ENCODE results near the gene ARHGAP6. TPM values are rescaled to one million over a fixed set of nuclear protein-coding genes. Genes with fewer than 3 reads are reported as not detected.

The ARHGAP6 gene
- total RNA-seq, 1 experiment from 2014 or later = 0.10 TPM

GRCh38 chrX:11395859-11396258, 269.9 kb downstream of the ARHGAP6 start (continued):
- TF ChIP-seq, protein P1, sequence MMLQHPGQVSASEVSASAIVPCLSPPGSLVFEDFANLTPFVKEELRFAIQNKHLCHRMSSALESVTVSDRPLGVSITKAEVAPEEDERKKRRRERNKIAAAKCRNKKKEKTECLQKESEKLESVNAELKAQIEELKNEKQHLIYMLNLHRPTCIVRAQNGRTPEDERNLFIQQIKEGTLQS (IDR thresholded peaks at IDR 0.05) = no peak

- no peak overlapping the region for H2AFZ ChIP-seq (ENCODE audit: low read depth, low read length, poor library complexity, severe bottlenecking)
- BruUV-seq (replicated peaks) = no TSS peak
- no peak overlapping the region for H3K4me2 ChIP-seq (ENCODE audit: low read length)
- ATAC-seq (no peak), DNase-seq (ENCODE audit: low read depth, low spot score) (no peak)
- H3K36me3 ChIP-seq (ENCODE audit: control insufficient read depth in 1 of 2, insufficient read depth in 2 of 2, low read length in 2 of 2) = no peaks in the 10 kb centered on the region
- intact Hi-C loops (cut with micrococcal nuclease) = no loop called here
- no peaks in the 10 kb centered on the region for H3K9me3 ChIP-seq (ENCODE audit: control insufficient read depth in 1 of 2, insufficient read depth in 1 of 2, low read depth in 1 of 2, low read length in 2 of 2)
- no peaks in the 10 kb centered on the region for H4K20me1 ChIP-seq (ENCODE audit: insufficient read depth)
- no peaks in the 10 kb centered on the region for H3K4me1 ChIP-seq (ENCODE audit: control insufficient read depth in 1 of 2, insufficient read depth in 2 of 2, low read length in 2 of 2)
- H3K27me3 ChIP-seq (ENCODE audit: insufficient read depth, low read length) = no peaks in the 10 kb centered on the region
- H3K4me3 ChIP-seq (replicated peaks in 1 of 2; ENCODE audit: low read depth in 1 of 2, low read length in 2 of 2) = no peak overlapping the region
- TF ChIP-seq POLR2AphosphoS5 (IDR thresholded peaks at IDR 0.05; ENCODE audit: low read depth, low read length) (no peak), CEBPB (IDR thresholded peaks at IDR 0.05; ENCODE audit: low read depth) (no peak), POLR2A (IDR thresholded peaks at IDR 0.05; ENCODE audit: borderline replicate concordance, extremely low read depth, insufficient read depth, insufficient read length) (no peak), SP1 (IDR thresholded peaks at IDR 0.05; ENCODE audit: low read depth) (no peak), FOSL1 (IDR thresholded peaks at IDR 0.05; ENCODE audit: low read depth) (no peak), SIN3A (IDR thresholded peaks at IDR 0.05; ENCODE audit: low read depth) (no peak), ZFX (IDR thresholded peaks at IDR 0.05) (no peak)
- no peaks in the 10 kb centered on the region for H3K79me2 ChIP-seq (ENCODE audit: insufficient read depth, low read length)
- no peaks in the 10 kb centered on the region for H3K9me2 ChIP-seq (ENCODE audit: insufficient read depth)
- ChIA-PET POLR2A (no interaction called here), CTCF (no interaction called here), RAD21 (ENCODE audit: low non-redundant PET in 1 of 2, low total read pairs in 2 of 2, uncharacterized antibody in 2 of 2, unreplicated experiment in 2 of 2) (no interaction called here)
- H3K9ac ChIP-seq (ENCODE audit: low read length) = no peak overlapping the region
- H3K27ac ChIP-seq (ENCODE audit: low read depth, low read length) = no peak overlapping the region
Observed at GRCh38 chrX:11393949-11394654, 271.6 kb downstream of the ARHGAP6 start.

- H4K20me1 ChIP-seq (ENCODE audit: insufficient read depth) = no peaks in the 10 kb centered on the region
- H3K4me1 ChIP-seq (ENCODE audit: control insufficient read depth in 1 of 2, insufficient read depth in 2 of 2, low read length in 2 of 2) = no peaks in the 10 kb centered on the region
- H3K4me2 ChIP-seq (ENCODE audit: low read length) = no peak overlapping the region
- no TSS peak for BruUV-seq (replicated peaks)
- ChIA-PET CTCF (no interaction called here), POLR2A (no interaction called here), RAD21 (ENCODE audit: low non-redundant PET in 1 of 2, low total read pairs in 2 of 2, uncharacterized antibody in 2 of 2, unreplicated experiment in 2 of 2) (no interaction called here)
- DNase-seq (ENCODE audit: low read depth, low spot score) (no peak), ATAC-seq (no peak)
- no peaks in the 10 kb centered on the region for H3K9me3 ChIP-seq (ENCODE audit: control insufficient read depth in 1 of 2, insufficient read depth in 1 of 2, low read depth in 1 of 2, low read length in 2 of 2)
- H3K36me3 ChIP-seq (ENCODE audit: control insufficient read depth in 1 of 2, insufficient read depth in 2 of 2, low read length in 2 of 2) = no peaks in the 10 kb centered on the region
- intact Hi-C loops (cut with micrococcal nuclease) = no loop called here
- no peak overlapping the region for H3K9ac ChIP-seq (ENCODE audit: low read length)
- no peaks in the 10 kb centered on the region for H3K27me3 ChIP-seq (ENCODE audit: insufficient read depth, low read length)
- H3K79me2 ChIP-seq (ENCODE audit: insufficient read depth, low read length) = no peaks in the 10 kb centered on the region
- H3K27ac ChIP-seq (ENCODE audit: low read depth, low read length) = no peak overlapping the region
- H2AFZ ChIP-seq (ENCODE audit: low read depth, low read length, poor library complexity, severe bottlenecking) = no peak overlapping the region
- H3K4me3 ChIP-seq (replicated peaks in 1 of 2; ENCODE audit: low read depth in 1 of 2, low read length in 2 of 2) = no peak overlapping the region
- no peaks in the 10 kb centered on the region for H3K9me2 ChIP-seq (ENCODE audit: insufficient read depth)
- TF ChIP-seq CEBPB (IDR thresholded peaks at IDR 0.05; ENCODE audit: low read depth) (no peak), EZH2 (IDR thresholded peaks at IDR 0.05) (no peak), SRF (IDR thresholded peaks at IDR 0.05; ENCODE audit: low read depth) (no peak), EGR1 (IDR thresholded peaks at IDR 0.05; ENCODE audit: low read depth) (no peak), FOSL1 (IDR thresholded peaks at IDR 0.05; ENCODE audit: low read depth) (no peak), POLR2AphosphoS5 (IDR thresholded peaks at IDR 0.05; ENCODE audit: low read depth, low read length) (no peak), TCF7L2 (IDR thresholded peaks at IDR 0.05; ENCODE audit: borderline replicate concordance, extremely low read depth, insufficient read depth, insufficient read length) (no peak), CBX3 (IDR thresholded peaks at IDR 0.05; ENCODE audit: low read depth) (no peak), ELF1 (IDR thresholded peaks at IDR 0.05; ENCODE audit: borderline replicate concordance, low read depth) (no peak), YY1 (IDR thresholded peaks at IDR 0.05; ENCODE audit: extremely low read depth, insufficient replicate concordance, low read depth, low read length) (no peak), JUND (IDR thresholded peaks at IDR 0.05) (no peak), POLR2A (IDR thresholded peaks at IDR 0.05; ENCODE audit: borderline replicate concordance, extremely low read depth, insufficient read depth, insufficient read length) (no peak), RAD21 (IDR thresholded peaks at IDR 0.05; ENCODE audit: low read depth) (no peak), ZFX (IDR thresholded peaks at IDR 0.05) (no peak), SIN3A (IDR thresholded peaks at IDR 0.05; ENCODE audit: low read depth) (no peak)
- TF ChIP-seq, protein P2, sequence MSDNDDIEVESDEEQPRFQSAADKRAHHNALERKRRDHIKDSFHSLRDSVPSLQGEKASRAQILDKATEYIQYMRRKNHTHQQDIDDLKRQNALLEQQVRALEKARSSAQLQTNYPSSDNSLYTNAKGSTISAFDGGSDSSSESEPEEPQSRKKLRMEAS (IDR thresholded peaks at IDR 0.05) = no peak
- TF ChIP-seq, protein P1 (IDR thresholded peaks at IDR 0.05) = no peak
Observed at GRCh38 chrX:11386812-11387211, 278.9 kb downstream of the ARHGAP6 start.

Measured in HCT116 (cell line).